Fibroblast of lung (primary cell): Measurements from ENCODE around the gene OGA. TPM values are rescaled to one million over a fixed set of nuclear protein-coding genes. Genes with fewer than 3 reads are reported as not detected.

ENCODE experiments used
- DNase-seq, 2 donors: peaks; one replicate each; pipeline versions ENCODE4 v3.0.0 to v3.0.0-alpha.2; 2010; ENCODE audit warnings: low read depth in 2 of 2
- H2AFZ ChIP-seq: 2 replicates; pipeline ENCODE4 v1.5.1; 2012; ENCODE audit warnings: low read length, control low read depth, inconsistent platforms
- H3K27ac ChIP-seq: 2 replicates; pipeline ENCODE4 v1.5.1; 2011; ENCODE audit warnings: low read length, control low read depth; ENCODE audit not compliant: insufficient read depth
- H3K27me3 ChIP-seq: 2 replicates; pipeline ENCODE4 v1.5.1; 2011; ENCODE audit warnings: mild to moderate bottlenecking, low read length; ENCODE audit not compliant: control insufficient read depth, insufficient read depth
- H3K36me3 ChIP-seq: 2 replicates; pipeline ENCODE4 v1.5.1; 2011; ENCODE audit warnings: low read length; ENCODE audit not compliant: control insufficient read depth, insufficient read depth
- H3K4me1 ChIP-seq: 2 replicates; pipeline ENCODE4 v1.5.1; 2011; ENCODE audit warnings: low read length; ENCODE audit not compliant: control insufficient read depth, insufficient read depth; ENCODE audit errors: extremely low read depth
- H3K4me2 ChIP-seq: 2 replicates; pipeline ENCODE4 v1.5.1; 2011; ENCODE audit warnings: low read length, control low read depth; ENCODE audit not compliant: insufficient read depth; ENCODE audit errors: extremely low read depth
- H3K4me3 ChIP-seq, 4 experiments: fragments of 200-600 bp in 1 of 4; sonication (generic) in 1 of 4; replicated peaks in 1 of 4; 2 replicates each; pipeline ENCODE4 v1.5.1; 2011 to 2016; ENCODE audit warnings: low read length in 4 of 4, low read depth in 3 of 4, mild to moderate bottlenecking in 3 of 4, control low read depth in 2 of 4, inconsistent platforms in 1 of 4, mixed read lengths in 1 of 4; ENCODE audit not compliant: insufficient read depth in 1 of 4; ENCODE audit errors: control extremely low read depth in 1 of 4
- H3K79me2 ChIP-seq: 2 replicates; pipeline ENCODE4 v1.5.1; 2012; ENCODE audit warnings: mild to moderate bottlenecking, low read length, inconsistent platforms; ENCODE audit not compliant: control insufficient read depth, insufficient read depth
- H3K9ac ChIP-seq: 2 replicates; pipeline ENCODE4 v1.5.1; 2011; ENCODE audit warnings: mild to moderate bottlenecking, low read length, control low read depth; ENCODE audit not compliant: insufficient read depth
- H3K9me3 ChIP-seq: 2 replicates; pipeline ENCODE4 v1.5.1; 2012; ENCODE audit warnings: low read depth, low read length; ENCODE audit not compliant: control insufficient read depth, insufficient read depth
- H4K20me1 ChIP-seq: 2 replicates; pipeline ENCODE4 v1.5.1; 2011; ENCODE audit warnings: low read length; ENCODE audit not compliant: control insufficient read depth, insufficient read depth; ENCODE audit errors: extremely low read depth
- CTCF ChIP-seq, 2 donors: IDR thresholded peaks in 1 of 2; conservative IDR thresholded peaks in 1 of 2; 1 replicate in 1 of 2; 2 replicates in 1 of 2; pipeline ENCODE4 v1.5.1; 2011 to 2012; ENCODE audit warnings: low read length in 2 of 2, control low read depth in 1 of 2, inconsistent platforms in 1 of 2, low read depth in 1 of 2, mild to moderate bottlenecking in 1 of 2
- EZH2 ChIP-seq: IDR thresholded peaks from 2 replicates; pipeline ENCODE4 v1.5.1; 2012; ENCODE audit warnings: low read length, control low read depth, mild to moderate bottlenecking; ENCODE audit errors: missing control alignments
- polyA plus RNA-seq, 2 donors: library from polyadenylated mRNA; depleted of rRNA in 1 of 2; stranded (reverse) in 1 of 2; unstranded in 1 of 2; fragments of >200 nt; gene quantifications; 2 replicates each; pipeline ENCODE4 v1.2.1, GENCODE V29; 2011 to 2012; ENCODE audit warnings: missing spikeins in 1 of 2
- total RNA-seq: library from RNA; depleted of rRNA; stranded (reverse); fragments of >200 nt; gene quantifications from 2 replicates; pipeline ENCODE4 v1.2.1, GENCODE V29; 2014

OGA gene
- total and polyA plus RNA-seq, 2 donors (not counting 1 experiment from before 2014, with no cell fraction given), result 69.9 to 193 TPM

- no peaks in the 10 kb centered on the region for H3K36me3 ChIP-seq
- H3K4me3 ChIP-seq, result no peak overlapping the region
- no peaks in the 10 kb centered on the region for H3K9me3 ChIP-seq
- no peaks in the 10 kb centered on the region for H3K4me1 ChIP-seq
- peaks cover 63% of the 10 kb centered on the region for H3K27me3 ChIP-seq
- no peaks in the 10 kb centered on the region for H3K79me2 ChIP-seq
- no peaks in the 10 kb centered on the region for H4K20me1 ChIP-seq
- no peak overlapping the region for H3K4me2 ChIP-seq
- DNase-seq, result no peak
- H3K27ac ChIP-seq, result no peak overlapping the region
- no peak overlapping the region for H2AFZ ChIP-seq
- no peak for TF ChIP-seq EZH2
- TF ChIP-seq CTCF (conservative IDR thresholded peaks at IDR 0.05 in 1 of 2, IDR thresholded peaks at IDR 0.05 in 1 of 2; ENCODE audit: low read depth in 1 of 2, low read length in 2 of 2), result no peak
- H3K9ac ChIP-seq, result no peak overlapping the region
Observed at GRCh38 chr10:101771380-101771779, 46.9 kb downstream of the OGA start.

- Histone ChIP-seq H3K36me3 (no peaks in the 10 kb centered on the region), H3K4me2 (no peak overlapping the region), H3K27ac (no peak overlapping the region), H3K4me1 (no peaks in the 10 kb centered on the region), H3K27me3 (peaks cover 65% of the 10 kb centered on the region), H3K9ac (no peak overlapping the region), H2AFZ (no peak overlapping the region), H4K20me1 (no peaks in the 10 kb centered on the region), H3K4me3 (no peak overlapping the region), H3K9me3 (no peaks in the 10 kb centered on the region), H3K79me2 (no peaks in the 10 kb centered on the region)
- DNase-seq, result no peak
- TF ChIP-seq EZH2 (no peak), CTCF (conservative IDR thresholded peaks at IDR 0.05 in 1 of 2, IDR thresholded peaks at IDR 0.05 in 1 of 2; ENCODE audit: low read depth in 1 of 2, low read length in 2 of 2) (no peak)
Observed at GRCh38 chr10:101770331-101771215, 47.7 kb downstream of the OGA start.

GRCh38 chr10:101769541-101770180 is 48.6 kb downstream of the OGA start:
- no peak overlapping the region for H3K4me3 ChIP-seq
- H3K4me1 ChIP-seq, result no peaks in the 10 kb centered on the region
- no peak overlapping the region for H3K9ac ChIP-seq
- no peak for DNase-seq
- no peaks in the 10 kb centered on the region for H3K79me2 ChIP-seq
- no peak overlapping the region for H2AFZ ChIP-seq
- no peak for TF ChIP-seq CTCF (conservative IDR thresholded peaks at IDR 0.05 in 1 of 2, IDR thresholded peaks at IDR 0.05 in 1 of 2; ENCODE audit: low read depth in 1 of 2, low read length in 2 of 2)
- TF ChIP-seq EZH2, result no peak
- no peaks in the 10 kb centered on the region for H3K36me3 ChIP-seq
- no peaks in the 10 kb centered on the region for H4K20me1 ChIP-seq
- H3K27me3 ChIP-seq, result peaks cover 64% of the 10 kb centered on the region
- no peak overlapping the region for H3K4me2 ChIP-seq
- no peaks in the 10 kb centered on the region for H3K9me3 ChIP-seq
- H3K27ac ChIP-seq, result no peak overlapping the region
